ENCODE data around the gene SARDH. TPM values are rescaled to one million over a fixed set of nuclear protein-coding genes. Genes with fewer than 3 reads are reported as not detected.

SARDH gene
- total and polyA plus RNA-seq, 2 of the 13 experiments (the other 11 are each of a cell fraction or from before 2014, with no cell fraction given), result 11.6 to 34.9 TPM

GRCh38 chr9:133768859-133769510, 30.8 kb upstream of the SARDH start (continued):
- TF ChIP-seq ZNF512 (CRISPR knock-in tag; IDR thresholded peaks at IDR 0.05), result no peak
- no peak for TF ChIP-seq ZNF224 (CRISPR knock-in tag; IDR thresholded peaks at IDR 0.05)
- TF ChIP-seq GATAD1 (CRISPR knock-in tag; IDR thresholded peaks at IDR 0.05), result peak; percentile 70
- TF ChIP-seq HOXA3 (CRISPR knock-in tag; IDR thresholded peaks at IDR 0.05), result peak; percentile 86
- TF ChIP-seq, protein P1, sequence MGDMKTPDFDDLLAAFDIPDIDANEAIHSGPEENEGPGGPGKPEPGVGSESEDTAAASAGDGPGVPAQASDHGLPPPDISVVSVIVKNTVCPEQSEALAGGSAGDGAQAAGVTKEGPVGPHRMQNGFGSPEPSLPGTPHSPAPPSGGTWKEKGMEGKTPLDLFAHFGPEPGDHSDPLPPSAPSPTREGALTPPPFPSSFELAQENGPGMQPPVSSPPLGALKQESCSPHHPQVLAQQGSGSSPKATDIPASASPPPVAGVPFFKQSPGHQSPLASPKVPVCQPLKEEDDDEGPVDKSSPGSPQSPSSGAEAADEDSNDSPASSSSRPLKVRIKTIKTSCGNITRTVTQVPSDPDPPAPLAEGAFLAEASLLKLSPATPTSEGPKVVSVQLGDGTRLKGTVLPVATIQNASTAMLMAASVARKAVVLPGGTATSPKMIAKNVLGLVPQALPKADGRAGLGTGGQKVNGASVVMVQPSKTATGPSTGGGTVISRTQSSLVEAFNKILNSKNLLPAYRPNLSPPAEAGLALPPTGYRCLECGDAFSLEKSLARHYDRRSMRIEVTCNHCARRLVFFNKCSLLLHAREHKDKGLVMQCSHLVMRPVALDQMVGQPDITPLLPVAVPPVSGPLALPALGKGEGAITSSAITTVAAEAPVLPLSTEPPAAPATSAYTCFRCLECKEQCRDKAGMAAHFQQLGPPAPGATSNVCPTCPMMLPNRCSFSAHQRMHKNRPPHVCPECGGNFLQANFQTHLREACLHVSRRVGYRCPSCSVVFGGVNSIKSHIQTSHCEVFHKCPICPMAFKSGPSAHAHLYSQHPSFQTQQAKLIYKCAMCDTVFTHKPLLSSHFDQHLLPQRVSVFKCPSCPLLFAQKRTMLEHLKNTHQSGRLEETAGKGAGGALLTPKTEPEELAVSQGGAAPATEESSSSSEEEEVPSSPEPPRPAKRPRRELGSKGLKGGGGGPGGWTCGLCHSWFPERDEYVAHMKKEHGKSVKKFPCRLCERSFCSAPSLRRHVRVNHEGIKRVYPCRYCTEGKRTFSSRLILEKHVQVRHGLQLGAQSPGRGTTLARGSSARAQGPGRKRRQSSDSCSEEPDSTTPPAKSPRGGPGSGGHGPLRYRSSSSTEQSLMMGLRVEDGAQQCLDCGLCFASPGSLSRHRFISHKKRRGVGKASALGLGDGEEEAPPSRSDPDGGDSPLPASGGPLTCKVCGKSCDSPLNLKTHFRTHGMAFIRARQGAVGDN (CRISPR knock-in tag; IDR thresholded peaks at IDR 0.05), result peak; percentile 86
- TF ChIP-seq ZZZ3 (CRISPR knock-in tag; IDR thresholded peaks at IDR 0.05; ENCODE audit: borderline replicate concordance), result 0 out of 2 replicates have a peak, but pooled peaks have one; percentile 54
- TF ChIP-seq ZNF263 (CRISPR knock-in tag; IDR thresholded peaks at IDR 0.05), result peak; percentile 80
- no peak for TF ChIP-seq FOXP1 (IDR thresholded peaks at IDR 0.05)
- TF ChIP-seq FOXP1 (CRISPR knock-in tag; IDR thresholded peaks at IDR 0.05), result no peak; the same call in 1 of the 2 replicates
- TF ChIP-seq BRCA1 (CRISPR knock-in tag; IDR thresholded peaks at IDR 0.05), result no peak
- no peak for TF ChIP-seq ZFP82 (CRISPR knock-in tag; IDR thresholded peaks at IDR 0.05; ENCODE audit: borderline replicate concordance)
- TF ChIP-seq SMC3 (IDR thresholded peaks at IDR 0.05; ENCODE audit: low read length), result peak; percentile 83
- no peak; the same call in 1 of the 2 replicates for TF ChIP-seq ZNF225 (CRISPR knock-in tag; IDR thresholded peaks at IDR 0.05)
- TF ChIP-seq WIZ (CRISPR knock-in tag; IDR thresholded peaks at IDR 0.05), result no peak
- peak; percentile 86 for TF ChIP-seq ZNF761 (CRISPR knock-in tag; conservative IDR thresholded peaks at IDR 0.05)
- no peak for TF ChIP-seq ZNF10 (CRISPR knock-in tag; IDR thresholded peaks at IDR 0.05; ENCODE audit: borderline replicate concordance, low read depth)
- no peak for TF ChIP-seq ZFP36L1 (CRISPR knock-in tag; IDR thresholded peaks at IDR 0.05)
- no peak for TF ChIP-seq ELF4 (CRISPR knock-in tag; IDR thresholded peaks at IDR 0.05; ENCODE audit: borderline replicate concordance)
- peak in 1 of 2 experiments; percentile 65; a peak in 2 of 4 replicates for TF ChIP-seq EP300 (IDR thresholded peaks at IDR 0.05; ENCODE audit: low read depth in 2 of 2, low read length in 2 of 2)
- no peak for TF ChIP-seq EP300 (CRISPR knock-in tag; IDR thresholded peaks at IDR 0.05; ENCODE audit: borderline replicate concordance)
- TF ChIP-seq, protein P2, sequence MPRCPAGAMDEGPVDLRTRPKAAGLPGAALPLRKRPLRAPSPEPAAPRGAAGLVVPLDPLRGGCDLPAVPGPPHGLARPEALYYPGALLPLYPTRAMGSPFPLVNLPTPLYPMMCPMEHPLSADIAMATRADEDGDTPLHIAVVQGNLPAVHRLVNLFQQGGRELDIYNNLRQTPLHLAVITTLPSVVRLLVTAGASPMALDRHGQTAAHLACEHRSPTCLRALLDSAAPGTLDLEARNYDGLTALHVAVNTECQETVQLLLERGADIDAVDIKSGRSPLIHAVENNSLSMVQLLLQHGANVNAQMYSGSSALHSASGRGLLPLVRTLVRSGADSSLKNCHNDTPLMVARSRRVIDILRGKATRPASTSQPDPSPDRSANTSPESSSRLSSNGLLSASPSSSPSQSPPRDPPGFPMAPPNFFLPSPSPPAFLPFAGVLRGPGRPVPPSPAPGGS (CRISPR knock-in tag; IDR thresholded peaks at IDR 0.05), result no peak
- TF ChIP-seq MEIS1 (CRISPR knock-in tag; IDR thresholded peaks at IDR 0.05; ENCODE audit: borderline replicate concordance), result peak; percentile 96
- no peak for TF ChIP-seq ZNF83 (CRISPR knock-in tag; IDR thresholded peaks at IDR 0.05; ENCODE audit: borderline replicate concordance)
- TF ChIP-seq, protein P3, sequence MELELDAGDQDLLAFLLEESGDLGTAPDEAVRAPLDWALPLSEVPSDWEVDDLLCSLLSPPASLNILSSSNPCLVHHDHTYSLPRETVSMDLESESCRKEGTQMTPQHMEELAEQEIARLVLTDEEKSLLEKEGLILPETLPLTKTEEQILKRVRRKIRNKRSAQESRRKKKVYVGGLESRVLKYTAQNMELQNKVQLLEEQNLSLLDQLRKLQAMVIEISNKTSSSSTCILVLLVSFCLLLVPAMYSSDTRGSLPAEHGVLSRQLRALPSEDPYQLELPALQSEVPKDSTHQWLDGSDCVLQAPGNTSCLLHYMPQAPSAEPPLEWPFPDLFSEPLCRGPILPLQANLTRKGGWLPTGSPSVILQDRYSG (CRISPR knock-in tag; IDR thresholded peaks at IDR 0.05), result no peak
